A673 (cell line): ENCODE measurements around the gene ASPDH. TPM values are rescaled to one million over a fixed set of nuclear protein-coding genes. Genes with fewer than 3 reads are reported as not detected.

Experiments
- BruUV-seq: library from RNA; stranded (reverse); fragments of 400-500 nt; replicated peaks from 2 replicates; lab custom pipeline; 2021; lab: Mats Ljungman, UMichigan
- CTCF ChIA-PET: fragments of 300-600 bp; sonication (Branson Sonifier 250); formaldehyde crosslinking; loops from one replicate; lab custom pipeline; 2022; ENCODE audit warnings: antibody characterized with exemption; lab: Charles Lee
- POLR2A ChIA-PET: fragments of 300-600 bp; sonication (Branson Sonifier 250); formaldehyde crosslinking; loops from one replicate; lab custom pipeline; 2022; ENCODE audit warnings: antibody characterized with exemption; ENCODE audit not compliant: low non-redundant PET; lab: Charles Lee
- DNase-seq: peaks from one replicate; pipeline ENCODE4 v3.0.0-alpha.2; 2015; ENCODE audit warnings: low spot score
- H3K27ac ChIP-seq: fragments of 200-600 bp; sonication (generic); 2 replicates; pipeline ENCODE4 v1.5.1; 2016; ENCODE audit warnings: mixed run types, low read depth, mild to moderate bottlenecking, mixed read lengths, antibody characterized with exemption, low read length; ENCODE audit not compliant: poor library complexity, severe bottlenecking
- H3K27me3 ChIP-seq: fragments of 200-600 bp; sonication (generic); replicated peaks from 2 replicates; pipeline ENCODE4 v1.6.1; 2017; ENCODE audit warnings: mixed run types, low read depth, mild to moderate bottlenecking, mixed read lengths, antibody characterized with exemption, low read length; ENCODE audit not compliant: insufficient read depth, poor library complexity
- H3K36me3 ChIP-seq: fragments of 200-600 bp; sonication (generic); 2 replicates; pipeline ENCODE4 v1.6.1; 2016; ENCODE audit warnings: mixed run types, mild to moderate bottlenecking, mixed read lengths, antibody characterized with exemption, low read length; ENCODE audit not compliant: insufficient read depth, poor library complexity, severe bottlenecking
- H3K4me1 ChIP-seq: fragments of 200-600 bp; sonication (generic); 2 replicates; pipeline ENCODE4 v1.6.1; 2017; ENCODE audit warnings: mixed run types, mild to moderate bottlenecking, mixed read lengths, antibody characterized with exemption, low read length; ENCODE audit not compliant: insufficient read depth, poor library complexity, severe bottlenecking
- H3K4me3 ChIP-seq: fragments of 200-600 bp; sonication (generic); 2 replicates; pipeline ENCODE4 v1.5.1; 2016; ENCODE audit warnings: low read depth, mixed run types, mild to moderate bottlenecking, mixed read lengths, low read length; ENCODE audit not compliant: poor library complexity, severe bottlenecking
- H3K9me3 ChIP-seq: fragments of 200-600 bp; sonication (generic); 2 replicates; pipeline ENCODE4 v1.6.1; 2016; ENCODE audit warnings: mixed run types, low read depth, mild to moderate bottlenecking, mixed read lengths, antibody characterized with exemption, low read length; ENCODE audit not compliant: poor library complexity, severe bottlenecking
- EZH2 ChIP-seq: fragments of 200-600 bp; sonication (generic); IDR thresholded peaks from 2 replicates; pipeline ENCODE4 v1.6.1; 2017; ENCODE audit warnings: borderline replicate concordance, low read depth, mild to moderate bottlenecking, mixed read lengths, antibody characterized with exemption, low read length; ENCODE audit not compliant: poor library complexity, severe bottlenecking
- intact Hi-C: fragments of 100-400 bp; cut with micrococcal nuclease; formaldehyde crosslinking; loops from one replicate; pipeline ENCODE4 v1.10.0; 2022; ENCODE audit not compliant: unreplicated experiment
- total RNA-seq: library from RNA; stranded (reverse); gene quantifications from 2 replicates; pipeline ENCODE4 v1.2.3, GENCODE V29; 2021
- TF ChIP-seq, protein P1 (sequence below): fragments of 300-800, 200-600 bp; sonication (generic); conservative IDR thresholded peaks from 2 replicates; pipeline ENCODE4 v1.5.1; 2017; ENCODE audit warnings: low read depth, mild to moderate bottlenecking, antibody characterized with exemption, low read length, moderate library complexity, mixed read lengths

Gene ASPDH
- total RNA-seq, 1 experiment from 2014 or later = 0.45 TPM

DNA sequence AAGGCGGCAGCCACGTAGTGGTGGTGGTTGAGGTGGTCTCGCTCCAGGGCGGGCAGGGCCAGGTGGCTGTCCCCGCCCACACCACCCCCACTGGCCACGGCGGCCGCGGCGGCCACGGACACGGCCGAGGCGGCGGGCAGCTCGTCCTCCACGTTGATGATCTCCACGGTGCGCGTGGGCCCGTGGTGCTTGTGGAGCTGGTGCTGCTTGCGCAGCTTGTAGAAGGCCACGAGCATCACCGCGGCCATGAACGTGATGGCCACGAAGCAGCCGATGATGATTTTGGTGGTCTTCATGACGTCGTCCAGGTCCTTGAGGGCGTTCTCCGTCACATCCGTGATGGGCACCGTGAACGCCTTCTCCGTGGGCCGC is 4.0 kb upstream of the ASPDH start:
- no TSS peak for BruUV-seq
- no peaks in the 10 kb centered on the region for H3K9me3 ChIP-seq
- no peak for DNase-seq
- H3K4me1 ChIP-seq = no peaks in the 10 kb centered on the region
- TF ChIP-seq EZH2 = no peak
- TF ChIP-seq, protein P1, sequence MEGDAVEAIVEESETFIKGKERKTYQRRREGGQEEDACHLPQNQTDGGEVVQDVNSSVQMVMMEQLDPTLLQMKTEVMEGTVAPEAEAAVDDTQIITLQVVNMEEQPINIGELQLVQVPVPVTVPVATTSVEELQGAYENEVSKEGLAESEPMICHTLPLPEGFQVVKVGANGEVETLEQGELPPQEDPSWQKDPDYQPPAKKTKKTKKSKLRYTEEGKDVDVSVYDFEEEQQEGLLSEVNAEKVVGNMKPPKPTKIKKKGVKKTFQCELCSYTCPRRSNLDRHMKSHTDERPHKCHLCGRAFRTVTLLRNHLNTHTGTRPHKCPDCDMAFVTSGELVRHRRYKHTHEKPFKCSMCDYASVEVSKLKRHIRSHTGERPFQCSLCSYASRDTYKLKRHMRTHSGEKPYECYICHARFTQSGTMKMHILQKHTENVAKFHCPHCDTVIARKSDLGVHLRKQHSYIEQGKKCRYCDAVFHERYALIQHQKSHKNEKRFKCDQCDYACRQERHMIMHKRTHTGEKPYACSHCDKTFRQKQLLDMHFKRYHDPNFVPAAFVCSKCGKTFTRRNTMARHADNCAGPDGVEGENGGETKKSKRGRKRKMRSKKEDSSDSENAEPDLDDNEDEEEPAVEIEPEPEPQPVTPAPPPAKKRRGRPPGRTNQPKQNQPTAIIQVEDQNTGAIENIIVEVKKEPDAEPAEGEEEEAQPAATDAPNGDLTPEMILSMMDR = no peak
- no peak overlapping the region for H3K27ac ChIP-seq
- intact Hi-C loops = no loop called here
- POLR2A ChIA-PET = no interaction called here
- no peaks in the 10 kb centered on the region for H3K27me3 ChIP-seq
- CTCF ChIA-PET = no interaction called here
- H3K36me3 ChIP-seq = no peaks in the 10 kb centered on the region
- no peak overlapping the region for H3K4me3 ChIP-seq

- H3K4me1 ChIP-seq = no peaks in the 10 kb centered on the region
- no peaks in the 10 kb centered on the region for H3K9me3 ChIP-seq
- H3K27ac ChIP-seq = no peak overlapping the region
- no peaks in the 10 kb centered on the region for H3K27me3 ChIP-seq
- intact Hi-C loops = no loop called here
- H3K36me3 ChIP-seq = no peaks in the 10 kb centered on the region
- no peak for DNase-seq
- TF ChIP-seq, protein P1 = no peak
- TF ChIP-seq EZH2 = no peak
- no TSS peak for BruUV-seq
- CTCF ChIA-PET = no interaction called here
- no peak overlapping the region for H3K4me3 ChIP-seq
- POLR2A ChIA-PET = no interaction called here
Measured at GRCh38 chr19:50516964-50517703, 3.4 kb upstream of the ASPDH start.

- TF ChIP-seq EZH2 = no peak
- TF ChIP-seq, protein P1 = no peak
- intact Hi-C loops = no loop called here
- no peaks in the 10 kb centered on the region for H3K9me3 ChIP-seq
- DNase-seq = no peak
- H3K4me3 ChIP-seq = no peak overlapping the region
- no TSS peak for BruUV-seq
- POLR2A ChIA-PET = no interaction called here
- CTCF ChIA-PET = no interaction called here
- H3K27me3 ChIP-seq = no peaks in the 10 kb centered on the region
- no peak overlapping the region for H3K27ac ChIP-seq
- no peaks in the 10 kb centered on the region for H3K4me1 ChIP-seq
- no peaks in the 10 kb centered on the region for H3K36me3 ChIP-seq
Measured at GRCh38 chr19:50516456-50516855, 2.7 kb upstream of the ASPDH start.
